HG02970 (cell line): ENCODE results near the gene ANK3.
"Not testable (repeated sequence)": the region's sequence is repeated elsewhere in the genome, so short reads cannot be mapped to it uniquely, and the experiment has no call there.

Source experiments
- ATAC-seq: cut with Tn5 transposase; IDR thresholded peaks from one replicate; pipeline ENCODE4 v1.9.1; 2021; ENCODE audit warnings: mild to moderate bottlenecking, moderate library complexity, moderate number of reproducible peaks; ENCODE audit not compliant: unreplicated experiment, low FRiP score

ANK3 gene

GRCh38 chr10:60069311-60069710 is 320.4 kb downstream of the ANK3 start:
- ATAC-seq: no peak

DNA sequence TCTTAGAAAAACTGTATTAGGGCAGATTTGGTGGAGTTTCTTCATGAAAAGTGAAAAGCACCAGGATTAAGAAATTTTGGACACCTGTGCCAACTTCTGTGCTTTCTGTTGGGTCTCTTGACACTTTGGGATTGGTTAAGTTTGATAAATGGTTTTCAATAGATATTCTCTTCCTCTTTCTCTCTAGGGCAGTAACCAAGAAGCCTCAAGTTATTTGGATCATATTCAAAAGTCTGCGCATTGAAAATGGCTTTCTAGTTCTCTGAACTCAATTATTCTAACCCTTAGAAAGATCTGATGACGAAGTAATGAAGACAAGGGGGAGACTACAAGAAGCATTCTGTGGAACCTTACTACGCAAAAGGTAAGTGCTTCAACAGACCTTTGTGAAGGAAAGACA is 339.3 kb downstream of the ANK3 start:
- no peak for ATAC-seq

DNA sequence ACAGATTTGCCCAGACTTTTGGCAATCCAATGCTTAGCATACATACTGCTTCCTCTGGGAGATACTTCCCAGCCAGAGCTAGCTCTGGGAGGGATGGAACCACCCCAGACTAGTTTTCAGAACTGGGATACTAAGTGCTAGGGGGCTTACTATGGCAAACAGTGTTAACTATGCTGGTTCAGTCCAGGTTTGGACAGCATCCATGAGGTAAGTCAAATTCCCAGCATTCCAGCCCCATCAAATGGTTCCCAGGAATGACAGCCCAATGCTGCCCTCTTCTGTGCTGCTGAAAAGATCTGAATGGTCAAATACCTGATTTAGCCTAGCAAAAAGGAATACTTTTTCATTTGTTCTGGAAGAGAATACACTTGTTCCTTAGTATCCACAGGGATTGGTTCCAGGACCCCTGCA is 341.6 kb downstream of the ANK3 start:
- ATAC-seq: no peak

- no peak for ATAC-seq
Measured at GRCh38 chr10:60045571-60045970, 344.1 kb downstream of the ANK3 start.

GRCh38 chr10:60044971-60045370 is 344.7 kb downstream of the ANK3 start:
- ATAC-seq: no peak

- no peak for ATAC-seq
Measured at GRCh38 chr10:60044242-60044641, 345.4 kb downstream of the ANK3 start.

GRCh38 chr10:60043561-60044241 is 346.0 kb downstream of the ANK3 start:
- no peak for ATAC-seq

DNA sequence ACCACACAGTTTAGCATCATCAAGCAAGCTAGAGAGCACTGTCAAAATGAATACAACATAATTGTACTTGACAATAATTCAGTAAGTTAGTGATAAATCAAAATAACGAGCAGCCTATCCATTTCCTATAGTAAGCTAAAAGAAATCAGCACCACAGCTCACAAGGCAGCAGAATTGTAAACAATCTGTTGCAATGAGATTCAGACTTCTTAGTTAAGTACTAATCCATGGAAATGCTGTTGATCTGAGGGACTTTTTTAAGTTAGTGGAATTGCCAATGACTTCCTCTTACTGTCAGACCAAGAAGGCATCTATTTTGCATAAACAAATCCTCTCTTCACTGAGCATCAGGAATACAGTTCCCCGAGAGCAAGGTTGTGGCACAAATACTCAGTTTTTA is 346.8 kb downstream of the ANK3 start:
- no peak for ATAC-seq

GRCh38 chr10:60042262-60042661 is 347.4 kb downstream of the ANK3 start:
- ATAC-seq: no peak

GRCh38 chr10:60041489-60042133 is 348.1 kb downstream of the ANK3 start:
- no peak for ATAC-seq

DNA sequence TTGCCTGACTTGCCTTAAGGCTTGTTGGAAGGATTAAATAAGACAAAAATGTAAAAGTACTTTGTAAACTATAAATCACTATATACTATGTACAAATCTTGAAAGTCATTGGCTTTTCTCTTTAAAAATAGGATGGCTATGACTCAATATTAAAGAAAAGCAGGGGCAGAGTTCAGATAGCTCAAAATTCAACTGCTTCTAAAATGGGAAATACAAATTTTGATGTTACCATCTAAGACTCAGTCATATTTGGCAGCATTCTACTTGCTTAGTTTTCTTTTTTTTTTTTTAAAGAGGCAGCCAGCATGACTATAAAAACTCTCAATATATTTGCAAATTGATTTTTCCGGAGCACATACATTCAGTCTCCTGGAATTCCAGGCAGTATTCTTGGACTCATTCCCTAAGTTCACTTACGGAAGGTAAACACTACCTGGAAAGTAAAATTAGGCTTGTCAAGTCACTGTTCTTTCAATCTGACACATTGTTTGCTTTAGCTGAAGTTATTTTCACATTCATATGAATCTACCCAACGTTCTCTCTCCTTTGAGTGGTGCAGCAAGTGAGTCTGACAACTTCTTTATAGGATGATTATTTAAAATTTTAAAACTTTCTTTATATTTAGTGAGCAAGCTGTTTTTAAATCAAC is 349.5 kb downstream of the ANK3 start:
- no peak for ATAC-seq

DNA sequence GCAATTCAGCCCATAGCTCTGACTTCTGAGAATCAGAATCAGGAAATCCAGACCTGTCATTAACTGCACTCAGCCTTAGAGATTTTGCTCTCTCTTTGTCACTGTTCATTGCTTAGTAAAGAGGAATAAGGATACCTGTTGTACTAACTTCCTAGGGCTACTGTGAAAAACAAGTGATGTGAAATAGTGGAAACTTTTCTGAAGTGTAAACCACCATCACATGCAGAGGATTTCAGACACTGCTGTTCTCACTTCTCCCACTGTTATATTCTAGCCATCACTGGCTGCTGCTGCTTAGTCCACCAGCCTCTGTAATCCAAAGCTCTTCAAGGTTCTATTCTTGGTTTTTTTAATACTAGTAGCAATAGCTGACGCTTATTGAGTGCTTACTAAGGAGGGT is 353.7 kb downstream of the ANK3 start:
- no peak for ATAC-seq

GRCh38 chr10:60035375-60035774 is 354.3 kb downstream of the ANK3 start:
- not testable (repeated sequence) for ATAC-seq

GRCh38 chr10:60032723-60033122 is 357.0 kb downstream of the ANK3 start:
- ATAC-seq: no peak

DNA sequence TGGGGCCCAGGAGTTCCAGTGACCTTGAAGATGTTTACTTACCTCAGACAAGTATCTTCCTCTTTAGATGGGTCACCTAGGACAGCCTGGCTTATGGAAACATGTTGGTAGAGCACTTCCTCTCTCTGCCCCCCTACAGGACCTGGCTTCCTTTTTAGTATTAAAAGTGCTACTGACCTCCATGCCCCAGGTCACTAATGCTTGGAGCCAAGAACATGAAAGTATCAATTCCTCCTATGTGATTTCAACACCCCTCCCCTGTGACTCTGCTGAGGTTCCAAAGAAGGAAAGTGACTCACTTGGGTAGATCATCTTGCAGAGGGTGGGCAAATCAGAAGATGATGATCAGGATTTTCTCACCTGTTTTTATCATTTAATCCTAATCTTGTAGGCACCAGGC is 358.0 kb downstream of the ANK3 start:
- ATAC-seq: no peak

GRCh38 chr10:60031183-60031582 is 358.5 kb downstream of the ANK3 start:
- ATAC-seq: no peak

GRCh38 chr10:60029475-60029874 is 360.2 kb downstream of the ANK3 start:
- ATAC-seq: no peak

- ATAC-seq: no peak
Measured at GRCh38 chr10:60028081-60028480, 361.6 kb downstream of the ANK3 start.

GRCh38 chr10:60025279-60025678 is 364.4 kb downstream of the ANK3 start:
- ATAC-seq: no peak

- no peak for ATAC-seq
Measured at GRCh38 chr10:60024506-60024905, 365.2 kb downstream of the ANK3 start.

DNA sequence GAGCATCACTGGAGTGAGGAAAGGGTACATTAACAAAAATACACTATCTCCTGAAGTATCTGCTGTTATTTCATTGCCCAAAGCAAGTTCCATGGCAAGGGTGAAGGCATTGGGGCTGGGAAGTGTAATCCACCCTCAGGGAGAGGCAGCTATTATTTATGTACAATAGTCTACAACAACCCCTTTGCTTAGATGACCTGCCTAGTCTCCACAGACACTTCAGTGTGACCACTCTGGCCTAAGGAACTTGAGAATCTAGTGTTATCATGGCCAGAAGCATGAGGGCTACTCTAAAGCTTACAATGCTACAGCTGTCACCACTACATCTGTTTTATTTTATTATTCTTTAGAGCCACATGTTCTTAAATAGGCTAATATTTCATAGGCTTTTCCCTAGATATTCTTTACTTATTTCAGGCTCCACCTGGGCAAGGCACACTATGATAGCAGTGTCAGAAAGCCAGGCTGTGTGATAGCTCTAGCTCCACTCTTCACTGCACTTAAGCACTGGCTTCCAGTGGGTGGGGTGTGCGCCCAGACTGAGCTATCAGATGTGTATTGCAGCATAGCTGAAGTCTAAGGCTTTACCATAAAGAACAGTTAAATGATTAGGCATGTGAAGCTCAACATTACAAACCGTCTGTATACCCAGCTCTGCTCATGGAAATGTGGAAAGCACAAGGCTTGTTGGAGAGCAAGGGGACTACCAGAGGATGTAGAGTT is 366.4 kb downstream of the ANK3 start:
- no peak for ATAC-seq
